Measurements from ENCODE around the gene ST3GAL2.
"Not testable (repeated sequence)": the region's sequence is repeated elsewhere in the genome, so short reads cannot be mapped to it uniquely, and the experiment has no call there.

Gene ST3GAL2

DNA sequence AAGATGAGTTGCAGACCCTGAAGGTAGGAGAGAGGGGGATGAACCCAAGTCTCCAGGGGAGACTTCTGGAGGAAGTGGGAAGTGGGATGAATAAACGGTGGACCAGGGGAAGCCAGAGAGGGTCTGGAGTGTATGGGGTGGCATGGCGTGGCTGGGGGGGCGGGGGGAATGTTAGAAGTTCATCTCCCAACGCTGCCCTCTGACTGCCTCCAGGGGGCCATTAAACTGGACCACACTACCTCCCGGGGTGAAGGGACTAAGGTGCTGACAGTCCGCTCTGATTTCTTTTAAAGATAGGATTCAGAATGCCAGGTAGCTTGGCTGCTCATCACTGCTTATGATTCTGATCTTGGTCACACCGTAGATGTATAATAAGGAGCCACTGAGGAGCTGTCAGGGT lies 21.2 kb downstream of the ST3GAL2 start:
- no peak for DNase-seq (ENCODE audit: low read depth)

DNA sequence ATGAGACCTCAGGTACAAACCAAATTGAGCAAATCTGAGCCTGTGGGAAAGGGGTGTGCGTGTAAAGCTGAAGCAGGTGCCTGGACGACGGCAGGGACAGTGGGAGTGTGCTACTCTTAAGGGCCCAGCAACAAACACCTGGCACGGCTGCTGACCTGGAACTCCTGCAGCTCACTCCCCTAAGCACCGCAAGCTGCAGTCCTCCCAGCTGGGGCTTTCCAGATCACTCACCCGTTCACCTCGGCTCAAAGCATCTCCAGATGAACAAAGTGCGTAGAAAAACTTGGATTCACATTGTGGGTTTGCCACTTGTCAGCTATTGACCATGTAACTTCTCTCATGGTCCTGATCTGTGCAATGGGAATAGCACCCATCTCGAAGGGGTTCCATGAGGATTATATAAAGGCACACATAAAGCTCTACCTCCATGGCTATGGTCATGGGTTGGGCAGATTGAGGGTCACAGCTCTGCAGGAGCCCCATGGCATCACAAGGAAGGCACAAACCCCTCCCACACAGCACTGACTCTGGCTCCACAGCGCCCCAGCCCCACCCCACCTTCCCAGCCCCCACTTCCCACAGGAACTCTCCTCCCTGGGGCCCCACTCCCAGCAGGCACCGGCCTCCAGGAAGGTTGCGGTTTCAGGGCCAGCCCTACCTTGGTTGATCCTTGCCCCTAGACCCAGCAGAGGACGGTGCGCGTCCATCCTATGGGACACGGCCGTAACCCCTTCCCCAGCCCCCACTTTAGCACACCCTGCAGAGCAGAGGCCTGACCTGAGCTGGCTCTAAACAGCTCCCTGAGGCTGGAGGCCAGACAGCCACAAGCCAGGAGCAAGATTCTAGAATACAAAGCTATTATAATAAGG lies 21.9 kb downstream of the ST3GAL2 start:
- DNase-seq (ENCODE audit: low read depth): no peak

DNA sequence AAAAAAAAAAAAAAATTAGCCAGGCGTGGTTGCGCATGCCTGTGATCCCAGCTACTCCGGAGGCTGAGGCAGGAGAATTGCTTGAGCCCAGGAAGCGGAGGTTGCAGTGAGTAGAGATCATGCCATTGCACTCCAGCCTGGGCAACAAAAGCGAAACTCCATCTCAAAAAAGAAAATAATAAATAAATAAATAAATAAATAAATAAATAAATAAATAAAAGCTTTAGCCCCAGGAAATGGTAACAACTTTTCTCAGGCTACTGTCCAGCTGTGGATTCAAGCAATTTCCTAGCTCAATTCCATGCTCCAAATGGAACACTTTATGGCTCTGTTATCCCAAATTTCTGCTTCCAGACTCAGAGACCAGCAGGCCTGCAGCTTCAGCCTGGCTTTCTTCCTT lies 25.3 kb downstream of the ST3GAL2 start:
- DNase-seq (ENCODE audit: low read depth): not testable (repeated sequence)

DNA sequence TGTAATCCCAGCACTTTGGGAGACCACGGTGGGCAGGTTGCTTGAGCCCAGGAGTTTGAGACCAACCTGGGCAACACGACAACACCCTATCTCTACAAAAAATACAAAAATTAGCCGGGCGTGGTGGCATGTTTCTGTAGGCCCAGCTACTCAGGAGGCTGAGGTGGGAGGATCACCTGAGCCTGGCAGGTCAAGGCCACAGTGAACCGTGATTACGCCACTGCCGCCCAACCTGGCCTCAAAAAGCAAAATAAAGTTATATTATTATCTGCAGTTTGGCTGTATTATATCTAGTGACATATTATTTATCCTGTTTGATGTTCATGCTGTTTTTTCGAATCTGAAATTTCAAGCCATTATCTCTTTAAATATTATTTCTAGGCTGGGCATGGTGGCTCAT lies 26.5 kb downstream of the ST3GAL2 start:
- no peak for DNase-seq (ENCODE audit: low read depth)

DNA sequence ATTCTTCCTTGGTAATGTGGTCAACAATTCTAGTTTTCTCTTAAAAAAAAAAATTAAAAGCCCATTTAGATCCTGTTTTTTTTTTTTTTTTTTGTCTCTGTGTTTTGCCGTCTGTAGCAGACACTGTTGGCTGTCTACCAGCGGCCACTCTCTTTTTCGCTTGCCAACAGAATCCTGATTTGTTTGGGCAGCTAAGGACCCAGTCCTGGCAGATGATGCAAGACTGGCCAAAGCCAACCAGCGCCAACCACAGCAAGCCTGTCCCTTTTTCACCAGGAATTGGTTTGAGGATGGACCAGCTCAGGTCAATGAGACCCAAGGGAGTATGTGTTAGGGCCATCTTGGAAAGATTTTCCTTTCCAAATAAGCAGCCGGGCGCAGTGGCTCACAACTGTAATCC lies 28.2 kb downstream of the ST3GAL2 start:
- DNase-seq (ENCODE audit: low read depth): no peak

DNA sequence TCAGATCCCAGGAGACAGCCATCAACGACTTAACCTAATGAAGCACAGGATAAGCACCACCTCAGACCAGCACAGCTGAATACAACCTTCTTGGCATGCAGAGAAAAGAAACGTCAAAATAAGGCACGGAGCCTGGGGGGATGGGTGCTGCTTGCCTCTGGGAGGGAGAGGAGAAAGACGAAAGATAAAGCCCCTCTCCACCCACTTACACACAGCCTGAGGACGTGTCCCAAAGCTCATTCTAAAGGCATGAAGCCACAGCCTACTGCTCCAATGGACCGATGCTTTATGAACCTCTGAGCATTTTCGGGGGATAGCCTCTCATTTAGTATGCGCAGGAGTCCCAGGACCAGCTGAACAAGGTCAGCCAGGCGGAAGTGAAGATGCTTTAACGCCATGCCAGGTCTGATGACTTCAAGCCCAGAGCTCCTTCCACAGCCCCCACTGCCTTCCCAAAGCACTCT lies 31.1 kb downstream of the ST3GAL2 start:
- DNase-seq (ENCODE audit: low read depth): no peak

DNA sequence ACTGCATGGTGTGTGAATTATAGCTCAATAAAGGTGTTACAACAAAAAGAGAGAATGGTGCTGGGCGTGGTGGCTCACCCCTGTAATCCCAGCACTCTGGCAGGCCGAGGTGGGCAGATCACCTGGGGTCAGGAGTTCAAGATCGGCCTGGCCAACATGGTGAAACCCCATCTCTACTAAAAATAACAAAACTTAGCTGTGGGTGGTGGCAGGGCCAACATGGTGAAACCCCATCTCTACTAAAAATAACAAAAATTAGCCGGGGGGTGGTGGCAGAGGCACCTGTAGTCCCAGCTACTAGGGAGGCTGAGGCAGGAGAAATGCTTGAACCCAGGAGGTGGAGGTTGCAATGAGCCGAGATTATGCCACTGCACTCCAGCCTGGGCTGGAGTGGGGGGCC lies 32.8 kb downstream of the ST3GAL2 start:
- not testable (repeated sequence) for DNase-seq (ENCODE audit: low read depth)

DNA sequence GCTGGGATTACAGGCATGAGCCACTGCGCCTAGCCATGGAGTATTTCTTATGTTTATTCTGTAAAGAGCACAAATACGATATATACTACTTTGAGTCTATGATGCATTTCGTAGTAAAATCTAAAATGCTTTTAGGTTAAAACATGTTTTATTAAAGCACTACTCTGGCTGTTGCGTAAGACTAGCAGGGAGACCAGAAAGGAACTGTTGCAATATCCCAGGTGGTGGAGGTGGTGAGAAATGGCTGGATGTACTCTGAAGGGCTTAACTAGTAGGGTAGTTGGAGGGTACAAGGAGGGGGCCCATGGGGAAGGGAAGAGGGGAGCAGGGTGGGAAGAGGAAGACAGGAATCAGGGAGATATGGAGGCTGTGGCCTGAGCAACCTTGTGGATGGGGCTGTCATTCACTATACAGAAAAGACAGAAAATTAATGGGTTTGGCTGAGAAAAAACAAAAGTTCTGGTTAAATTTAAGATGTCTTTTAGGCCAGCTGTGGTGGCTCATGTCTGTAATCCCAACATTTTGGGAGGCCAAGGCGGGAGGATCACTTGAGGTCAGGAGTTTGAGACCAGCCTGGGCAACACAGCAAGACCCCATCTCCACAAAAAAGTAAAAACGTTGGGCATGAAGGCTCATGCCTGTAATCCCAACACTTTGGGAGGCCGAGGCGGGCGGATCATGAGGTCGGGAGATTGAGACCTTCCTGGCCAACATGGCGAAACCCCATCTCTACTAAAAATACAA lies 35.8 kb downstream of the ST3GAL2 start:
- peak; percentile 84 for DNase-seq (ENCODE audit: low read depth)

DNA sequence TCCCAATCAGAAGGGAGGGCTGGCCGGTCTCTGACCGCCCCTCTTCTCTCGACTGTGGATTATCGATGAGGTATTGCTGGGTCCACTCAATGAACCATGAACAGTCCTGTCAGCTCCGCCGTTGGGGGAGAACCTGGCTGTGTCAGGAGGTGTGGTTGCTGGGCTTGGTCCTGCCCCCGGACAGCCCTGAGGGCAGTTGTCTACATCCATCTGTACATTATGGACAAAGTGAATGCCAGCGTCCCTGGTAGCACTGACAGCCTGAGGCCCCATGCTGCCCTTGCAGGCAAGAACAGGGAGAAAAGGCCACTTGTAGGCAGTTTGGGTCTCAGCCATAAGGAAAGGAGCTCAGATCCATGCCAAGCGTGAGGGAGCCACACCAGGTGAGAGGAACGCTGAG lies 38.9 kb downstream of the ST3GAL2 start:
- DNase-seq (ENCODE audit: low read depth): no peak

DNA sequence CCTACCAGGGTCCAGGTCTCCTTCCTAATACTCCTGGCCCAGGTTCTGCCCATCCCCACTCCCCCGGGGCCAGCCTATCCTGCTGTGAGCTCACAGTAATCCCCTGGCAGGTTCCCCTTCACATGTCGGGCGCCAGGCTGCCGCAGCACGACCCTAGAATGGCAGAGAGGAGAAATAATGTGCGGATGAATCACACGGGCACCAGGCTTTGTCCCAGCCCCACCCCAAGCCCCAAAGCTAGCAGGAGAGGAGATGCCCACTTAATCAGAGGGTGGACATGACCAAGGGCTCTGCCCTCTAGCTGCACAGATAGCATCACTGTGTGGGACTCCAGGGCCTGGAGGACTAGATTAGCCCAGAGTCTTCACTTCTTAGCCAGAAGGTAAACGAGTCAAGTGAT lies 39.5 kb downstream of the ST3GAL2 start:
- no peak for DNase-seq (ENCODE audit: low read depth)

DNA sequence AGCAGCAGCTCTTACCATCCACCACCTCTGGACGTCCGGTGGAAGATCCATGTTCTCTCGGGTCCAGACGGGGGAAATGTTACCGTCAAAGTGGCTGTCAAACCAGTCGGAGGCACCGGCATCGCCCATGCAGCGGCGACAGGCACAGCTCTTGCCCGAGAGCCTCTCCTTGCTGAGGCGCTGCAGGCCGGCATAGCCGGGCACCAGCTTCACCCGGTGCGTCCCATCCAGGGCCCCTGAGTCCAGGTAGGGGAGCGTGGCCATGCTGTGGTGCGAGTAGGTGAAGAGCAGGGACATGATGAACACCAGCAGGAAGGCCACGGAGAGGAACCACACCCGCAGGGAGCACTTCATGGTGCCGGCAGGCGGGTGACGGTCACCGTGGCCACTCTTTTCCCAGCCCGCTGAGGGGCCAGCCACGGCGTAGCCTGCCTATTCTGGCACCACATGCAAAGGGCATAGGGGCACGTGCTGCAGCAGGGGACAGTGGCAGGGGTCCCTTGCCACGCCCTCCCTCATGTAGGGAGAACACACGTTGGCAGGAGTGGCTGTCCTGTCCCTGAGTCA lies 40.6 kb downstream of the ST3GAL2 start:
- no peak for DNase-seq (ENCODE audit: low read depth)

DNA sequence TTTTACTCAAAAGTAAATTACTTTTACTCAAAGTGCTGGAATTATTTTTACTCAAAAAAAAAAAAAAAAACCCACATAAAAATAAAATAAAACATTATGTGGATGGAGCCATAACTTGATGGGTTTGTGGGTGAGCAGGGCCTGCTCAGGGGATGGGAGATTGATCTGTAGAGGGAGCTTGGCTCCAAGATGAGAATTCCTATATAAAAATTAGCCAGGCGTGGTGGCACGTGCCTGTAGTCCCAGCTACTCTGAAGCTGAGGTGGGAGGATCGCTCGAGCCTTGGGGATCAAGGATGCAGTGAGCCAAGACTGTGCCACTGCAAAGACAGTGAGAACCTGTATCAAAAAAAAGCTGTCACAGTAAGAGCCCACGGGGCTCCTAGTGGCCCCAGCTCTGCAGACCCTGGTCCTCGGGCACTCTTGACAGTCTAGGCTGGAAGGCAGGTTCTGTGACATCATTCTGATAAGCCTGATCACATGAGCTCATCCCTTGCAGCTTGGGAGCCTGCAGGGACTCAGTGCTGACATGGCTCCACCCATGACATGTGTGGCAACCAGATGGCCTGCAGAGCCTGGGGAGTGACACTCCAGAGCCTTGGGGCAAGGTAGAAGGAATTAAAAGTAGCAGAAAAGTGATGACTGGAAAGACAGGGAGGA lies 42.5 kb downstream of the ST3GAL2 start:
- no peak for DNase-seq (ENCODE audit: low read depth)

DNA sequence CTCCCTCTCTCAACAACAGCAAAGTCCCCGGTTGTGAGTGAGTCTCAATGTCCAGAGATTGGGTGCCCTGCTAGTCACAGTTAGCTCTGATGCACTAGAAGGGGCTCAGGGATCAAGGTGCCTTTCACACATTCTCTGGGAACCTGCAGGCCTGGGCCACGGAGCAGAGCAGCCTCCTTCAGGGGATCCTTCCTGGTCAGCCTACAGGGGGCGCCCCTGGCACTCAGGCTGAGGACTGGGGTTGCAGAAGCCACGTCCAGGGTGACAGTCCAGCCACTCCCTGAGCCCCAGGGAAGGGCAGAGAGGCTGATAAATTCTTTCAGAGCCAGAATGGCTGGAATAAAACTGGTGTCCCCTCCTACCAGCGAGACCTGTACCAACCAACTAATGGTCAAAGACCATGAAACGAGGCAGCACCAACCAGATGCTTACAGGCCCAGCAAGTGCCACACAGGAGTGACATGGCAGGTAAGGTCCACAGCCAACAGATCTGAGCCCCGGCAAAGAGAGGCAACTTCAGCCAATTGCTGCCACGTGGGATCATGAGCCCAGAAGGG lies 43.5 kb downstream of the ST3GAL2 start:
- peak; percentile 36 for DNase-seq (ENCODE audit: low read depth)

DNA sequence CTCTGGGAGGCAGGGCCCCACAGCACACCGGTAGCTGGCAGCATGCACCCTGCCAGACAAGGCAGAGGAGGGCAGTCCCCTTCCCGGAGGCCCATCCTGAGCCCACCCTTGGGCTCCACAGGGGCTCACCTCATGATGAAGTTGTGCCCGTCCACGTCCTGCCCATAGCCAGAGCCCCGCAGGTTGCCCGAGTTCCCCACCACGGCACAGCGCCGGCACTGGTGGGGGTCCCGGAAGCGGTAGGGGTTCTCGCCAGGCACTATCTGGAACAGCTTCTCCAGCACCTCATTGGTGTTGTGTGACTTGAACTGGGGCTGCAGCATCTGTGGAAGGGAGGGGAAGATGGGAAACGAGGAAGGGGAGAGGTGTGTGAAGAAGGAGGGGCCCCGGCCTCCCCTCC lies 44.0 kb downstream of the ST3GAL2 start:
- no peak for DNase-seq (ENCODE audit: low read depth)

DNA sequence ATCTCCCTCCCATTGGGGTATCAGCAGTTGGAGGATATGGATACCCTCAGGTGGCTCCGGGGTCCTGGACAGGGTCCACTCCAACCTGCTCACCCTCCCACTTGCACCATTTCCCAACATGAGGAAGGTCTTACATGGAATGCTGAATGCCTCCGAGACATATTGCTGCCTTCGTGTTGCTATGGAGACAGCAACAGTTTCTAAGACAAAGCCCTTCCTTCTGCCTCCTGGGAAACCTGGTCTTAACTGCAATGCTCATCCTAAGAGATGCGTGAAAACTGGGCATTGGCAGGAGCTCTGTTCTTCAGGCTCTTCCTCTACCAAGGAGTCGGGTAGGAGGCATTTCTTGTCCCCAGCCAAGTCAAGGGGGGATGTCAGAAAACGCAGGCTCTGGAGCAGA lies 45.2 kb downstream of the ST3GAL2 start:
- DNase-seq (ENCODE audit: low read depth): no peak

DNA sequence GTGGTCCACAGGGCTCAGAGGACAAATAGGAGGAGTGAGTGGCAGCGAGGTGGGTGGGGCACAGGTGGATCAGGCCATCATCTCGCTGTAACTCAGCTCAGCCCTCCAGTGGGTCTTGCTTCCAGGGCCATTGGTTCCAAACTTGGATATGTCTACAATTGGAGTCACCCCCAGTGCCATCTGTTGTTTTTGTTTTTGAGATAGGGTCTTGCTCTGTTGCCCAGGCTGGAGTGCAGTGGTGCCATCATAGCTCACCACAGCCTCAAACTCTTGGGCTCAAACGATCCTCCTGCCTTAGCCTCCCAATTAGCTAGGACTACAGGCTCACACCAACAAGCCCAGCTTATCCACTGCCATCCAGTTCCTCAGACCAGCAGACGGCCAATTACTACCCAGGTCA lies 46.3 kb downstream of the ST3GAL2 start:
- DNase-seq (ENCODE audit: low read depth): no peak

DNA sequence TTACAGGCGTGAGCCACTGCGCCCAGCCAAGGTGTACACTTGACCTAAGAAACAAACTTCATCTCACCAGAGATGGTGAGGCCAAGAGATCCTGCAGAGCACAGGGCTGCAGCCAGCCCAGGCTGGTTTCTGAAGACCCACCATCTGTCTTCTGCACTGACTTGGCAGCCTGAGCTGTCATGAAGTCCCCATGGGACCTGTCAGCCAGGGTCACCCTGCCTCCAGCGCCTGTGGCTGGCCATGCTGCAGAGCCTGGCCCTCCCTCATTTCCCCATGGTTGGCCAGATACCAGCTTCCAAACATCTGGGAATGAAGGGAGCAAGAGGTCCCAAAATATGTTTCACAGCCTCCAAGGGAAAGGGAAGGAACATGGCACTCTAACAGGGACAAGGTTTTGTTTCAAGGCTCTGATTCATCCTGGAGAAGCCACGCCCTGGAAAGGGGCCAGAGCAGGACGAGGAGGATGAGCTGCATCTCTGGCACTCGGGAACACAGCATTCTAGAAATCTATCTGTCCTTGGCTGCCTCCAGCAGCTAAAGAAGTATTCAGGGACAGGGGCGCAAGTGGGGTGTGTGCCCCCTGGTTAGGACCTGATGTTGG lies 46.9 kb downstream of the ST3GAL2 start:
- peak; percentile 63 for DNase-seq (ENCODE audit: low read depth)

DNA sequence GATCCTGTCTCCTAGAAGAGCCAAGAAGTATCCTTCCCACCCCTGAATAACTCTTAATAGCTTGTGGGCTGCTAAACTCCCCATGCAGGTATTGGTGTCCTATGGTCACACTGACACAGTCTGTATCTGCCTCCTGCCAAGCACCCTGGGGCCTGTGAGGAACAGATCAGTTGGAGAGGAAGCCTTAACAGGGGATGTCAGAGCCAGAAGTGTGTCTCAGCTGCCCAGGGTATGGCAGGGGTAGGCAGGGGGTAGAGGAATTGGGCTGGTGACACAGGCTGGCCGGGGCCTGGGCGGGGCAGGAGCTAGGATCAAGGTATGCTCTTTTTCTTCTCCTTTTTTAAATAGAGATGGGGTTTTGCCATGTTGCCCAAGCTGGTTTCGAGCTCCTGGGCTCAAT lies 47.5 kb downstream of the ST3GAL2 start:
- no peak for DNase-seq (ENCODE audit: low read depth)

DNA sequence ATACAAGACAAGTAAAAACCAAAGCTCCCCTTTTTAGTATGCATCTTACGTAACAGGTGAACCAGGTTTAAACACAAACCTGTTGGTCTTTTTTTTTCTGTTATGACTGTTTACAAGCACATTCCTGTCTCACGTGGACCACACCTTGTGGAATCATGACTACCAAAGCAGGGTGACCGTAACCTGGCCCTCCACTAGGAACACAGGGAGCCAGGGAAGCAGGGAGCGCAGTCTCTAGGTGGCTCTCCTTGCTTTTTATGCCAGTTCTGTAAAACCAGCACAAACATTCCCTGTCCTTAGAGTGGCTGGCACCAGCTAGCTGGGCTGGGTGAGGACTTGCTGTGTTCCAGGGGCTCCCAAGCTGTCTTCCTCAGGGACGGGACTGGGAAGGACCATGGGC lies 48.1 kb downstream of the ST3GAL2 start:
- DNase-seq (ENCODE audit: low read depth): no peak

DNA sequence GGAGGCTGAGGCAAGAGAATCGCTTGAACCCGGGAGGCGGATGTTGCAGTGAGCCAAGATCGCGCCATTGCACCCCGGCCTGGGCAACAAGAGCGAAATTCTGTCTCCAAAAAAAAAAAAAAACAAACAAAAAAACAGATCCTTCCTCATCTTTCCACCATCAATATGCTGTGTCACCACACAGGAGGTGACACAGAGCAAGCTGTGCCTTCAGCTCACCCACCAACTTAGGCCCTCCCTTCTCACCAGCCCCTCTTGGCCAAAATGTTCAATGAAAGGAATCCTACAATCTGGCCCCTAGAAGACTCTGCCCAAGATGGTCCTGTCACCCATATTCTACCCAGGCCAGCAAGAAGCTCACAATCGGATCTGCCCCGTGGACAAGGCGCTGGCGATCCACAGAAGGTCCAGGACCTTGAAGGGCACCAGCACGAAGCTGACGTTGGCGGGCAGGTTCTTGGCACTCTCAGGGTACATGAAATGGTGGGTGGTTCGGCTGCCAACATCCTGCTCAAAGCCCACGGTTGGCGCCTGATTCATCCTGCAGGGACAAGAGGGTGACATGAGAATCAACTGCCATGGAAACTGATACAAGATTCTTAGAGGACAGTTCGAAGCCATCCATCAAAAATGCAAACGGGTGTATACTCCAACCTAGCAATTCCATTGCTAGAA lies 50.8 kb downstream of the ST3GAL2 start:
- no peak for DNase-seq (ENCODE audit: low read depth)
